Measurements from ENCODE around the gene OXCT1. TPM values are rescaled to one million over a fixed set of nuclear protein-coding genes. Genes with fewer than 3 reads are reported as not detected.

The OXCT1 gene
- total and polyA plus RNA-seq, 2 of the 8 experiments (the other 6 are each of a cell fraction or from before 2014, with no cell fraction given), result 10.1 to 28.2 TPM

DNA sequence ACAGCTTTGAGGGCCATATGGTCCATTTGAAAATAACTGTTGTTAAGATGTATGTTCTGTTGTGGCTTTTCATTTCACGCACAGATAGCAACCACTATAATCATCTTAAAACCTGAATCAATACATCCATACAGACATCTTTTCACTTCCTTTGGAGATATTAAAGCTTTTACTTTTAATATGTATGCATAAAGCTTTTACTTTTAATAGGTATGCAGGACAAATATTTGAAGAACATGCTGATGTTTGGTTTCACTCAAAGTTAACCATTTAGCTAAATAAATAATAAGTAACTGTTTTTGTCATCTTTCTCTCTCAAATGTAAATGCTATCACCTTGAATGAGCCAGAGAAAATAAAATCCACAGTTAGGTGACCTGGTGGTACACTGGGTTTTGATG, 108.6 kb downstream of the OXCT1 start:
- Histone ChIP-seq H3K56ac (replicated peaks; ENCODE audit: insufficient read length, low read depth, low read length) (no peak overlapping the region), H3K9ac (replicated peaks in 1 of 4; ENCODE audit: extremely low read depth in 1 of 4, low read depth in 3 of 4, low read length in 3 of 4) (no peak overlapping the region), H4K20me1 (replicated peaks in 1 of 2; ENCODE audit: control insufficient read depth in 1 of 2, insufficient read depth in 2 of 2, low read length in 2 of 2) (no peaks in the 10 kb centered on the region), H3K4me2 (ENCODE audit: insufficient read depth in 1 of 2, low read depth in 2 of 2, low read length in 2 of 2) (no peak overlapping the region), H3K9me3 (ENCODE audit: insufficient read depth in 2 of 2, low read depth in 1 of 2, low read length in 1 of 2) (no peaks in the 10 kb centered on the region), H3K27me3 (replicated peaks in 1 of 4; ENCODE audit: control insufficient read depth in 3 of 4, extremely low read depth in 1 of 4, insufficient read depth in 3 of 4, low read length in 3 of 4) (no peaks in the 10 kb centered on the region), H2BK120ac (replicated peaks; ENCODE audit: low read depth, low read length) (no peak overlapping the region), H2BK12ac (ENCODE audit: low read depth, low read length) (no peak overlapping the region), H3K4me1 (replicated peaks in 1 of 4; ENCODE audit: control insufficient read depth in 3 of 4, insufficient read depth in 4 of 4, low read length in 3 of 4) (no peaks in the 10 kb centered on the region), H2BK15ac (ENCODE audit: low read length) (no peak overlapping the region), H4K5ac (ENCODE audit: insufficient read length, low read depth, low read length) (no peak overlapping the region), H2AK5ac (ENCODE audit: low read depth, low read length) (no peak overlapping the region), H3K79me2 (ENCODE audit: control insufficient read depth in 1 of 2, insufficient read depth in 2 of 2, low read length in 2 of 2) (no peaks in the 10 kb centered on the region), H3K14ac (ENCODE audit: insufficient read length) (no peak overlapping the region), H3K79me1 (ENCODE audit: low read depth, low read length) (no peaks in the 10 kb centered on the region), H3K23ac (ENCODE audit: insufficient read length) (no peak overlapping the region), H3K23me2 (ENCODE audit: low read depth, low read length) (no peaks in the 10 kb centered on the region), H4K91ac (replicated peaks; ENCODE audit: insufficient read length, low read length) (no peak overlapping the region), H4K8ac (ENCODE audit: extremely low read depth, insufficient read depth, low read length) (no peak overlapping the region), H3K27ac (ENCODE audit: low read depth, low read length) (no peak overlapping the region), H2BK5ac (ENCODE audit: low read depth, low read length) (no peak overlapping the region), H3K4me3 (ENCODE audit: extremely low read depth in 1 of 4, insufficient read depth in 2 of 4, low read depth in 3 of 4, low read length in 4 of 4) (no peak overlapping the region), H3K4ac (replicated peaks; ENCODE audit: insufficient read length, low read depth, low read length) (no peak overlapping the region), H3K18ac (ENCODE audit: extremely low read depth, low read length) (no peak overlapping the region), H2AFZ (ENCODE audit: low read length) (no peak overlapping the region), H2BK20ac (ENCODE audit: low read length) (no peak overlapping the region), H3K36me3 (ENCODE audit: control insufficient read depth in 2 of 4, insufficient read depth in 4 of 4, low read length in 3 of 4) (peaks cover 0 to 3% (median 0%) of the 10 kb centered on the region in 4 experiments; a peak in 1 of 8 replicates)
- DNase-seq (ENCODE audit: low read depth in 1 of 2, low spot score in 2 of 2), result no peak
- 92% methylated on average over 1 of the region's 1 CpG; no CpG with 5 or more reads in 1 of the 2 experiments for WGBS, 2 experiments (ENCODE audit: extremely low coverage in 1 of 2, insufficient coverage in 1 of 2, insufficient read length in 1 of 2, insufficient replicate concordance in 2 of 2, low coverage in 1 of 2, low lambda C conversion rate in 2 of 2, missing lambda C conversion rate in 1 of 2)
- ChIA-PET CTCF (ENCODE audit: partially characterized antibody) (interaction anchor here (1.0 to 3.1 kb wide), 4 partner anchors 10 to 54 kb away, joined by 3 to 11 read pairs (median 4); no protein-coding TSS in a partner anchor), POLR2A (ENCODE audit: partially characterized antibody) (no interaction called here)
- no peak for FAIRE-seq
- no peak for TF ChIP-seq CBX5 (IDR thresholded peaks at IDR 0.05; ENCODE audit: low read depth, low read length)
- TF ChIP-seq BCL11A (IDR thresholded peaks at IDR 0.05; ENCODE audit: low read depth in 2 of 2, low read length in 2 of 2), result no peak
- TF ChIP-seq RNF2 (IDR thresholded peaks at IDR 0.05; ENCODE audit: borderline replicate concordance, low read depth, low read length, missing control alignments, poor library complexity, severe bottlenecking), result no peak
- TF ChIP-seq CTBP2 (IDR thresholded peaks at IDR 0.05; ENCODE audit: borderline replicate concordance, insufficient read depth, insufficient read length, low read length), result no peak
- TF ChIP-seq ZNF274 (IDR thresholded peaks at IDR 0.05; ENCODE audit: borderline replicate concordance, extremely low read depth, low read length), result no peak
- TF ChIP-seq BRCA1 (IDR thresholded peaks at IDR 0.05; ENCODE audit: low read depth, low read length), result no peak
- TF ChIP-seq SRF (IDR thresholded peaks at IDR 0.05; ENCODE audit: low read depth, low read length), result no peak
- TF ChIP-seq TAF7 (optimal IDR thresholded peaks at IDR 0.05; ENCODE audit: borderline replicate concordance, low read depth, low read length), result no peak
- no peak for TF ChIP-seq PHF8 (conservative IDR thresholded peaks at IDR 0.05; ENCODE audit: low read depth, low read length)
- TF ChIP-seq SIN3A (conservative IDR thresholded peaks at IDR 0.05 in 1 of 2, IDR thresholded peaks at IDR 0.05 in 1 of 2; ENCODE audit: low read depth in 1 of 2, low read length in 2 of 2), result no peak
- TF ChIP-seq, protein P1, sequence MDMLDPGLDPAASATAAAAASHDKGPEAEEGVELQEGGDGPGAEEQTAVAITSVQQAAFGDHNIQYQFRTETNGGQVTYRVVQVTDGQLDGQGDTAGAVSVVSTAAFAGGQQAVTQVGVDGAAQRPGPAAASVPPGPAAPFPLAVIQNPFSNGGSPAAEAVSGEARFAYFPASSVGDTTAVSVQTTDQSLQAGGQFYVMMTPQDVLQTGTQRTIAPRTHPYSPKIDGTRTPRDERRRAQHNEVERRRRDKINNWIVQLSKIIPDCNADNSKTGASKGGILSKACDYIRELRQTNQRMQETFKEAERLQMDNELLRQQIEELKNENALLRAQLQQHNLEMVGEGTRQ (IDR thresholded peaks at IDR 0.05; ENCODE audit: low read length), result no peak

Data from H1 (cell line).